ENCODE results near the gene LEF1.
"Not testable (repeated sequence)": the region's sequence is repeated elsewhere in the genome, so short reads cannot be mapped to it uniquely, and the experiment has no call there.

LEF1 gene

DNA sequence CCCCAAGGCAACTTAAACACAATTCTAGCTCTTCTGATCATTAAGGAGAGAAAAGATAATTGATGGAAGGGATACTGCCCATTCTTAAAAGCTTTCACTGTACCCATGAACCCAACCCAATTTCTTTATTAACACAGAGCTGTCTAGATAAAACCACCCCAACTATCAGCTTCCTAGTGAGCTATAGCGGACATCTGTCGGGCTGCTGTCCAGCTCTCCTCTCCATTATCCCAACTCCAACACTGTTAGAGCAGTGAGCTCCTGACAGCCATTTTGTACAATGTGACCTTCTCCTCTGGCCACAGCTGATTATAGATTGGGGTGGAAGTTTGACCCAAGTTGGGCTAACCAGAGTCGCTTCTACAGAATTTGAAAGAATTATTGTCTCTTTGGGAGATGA is 112.9 kb downstream of the LEF1 start:
- no peak for DNase-seq

DNA sequence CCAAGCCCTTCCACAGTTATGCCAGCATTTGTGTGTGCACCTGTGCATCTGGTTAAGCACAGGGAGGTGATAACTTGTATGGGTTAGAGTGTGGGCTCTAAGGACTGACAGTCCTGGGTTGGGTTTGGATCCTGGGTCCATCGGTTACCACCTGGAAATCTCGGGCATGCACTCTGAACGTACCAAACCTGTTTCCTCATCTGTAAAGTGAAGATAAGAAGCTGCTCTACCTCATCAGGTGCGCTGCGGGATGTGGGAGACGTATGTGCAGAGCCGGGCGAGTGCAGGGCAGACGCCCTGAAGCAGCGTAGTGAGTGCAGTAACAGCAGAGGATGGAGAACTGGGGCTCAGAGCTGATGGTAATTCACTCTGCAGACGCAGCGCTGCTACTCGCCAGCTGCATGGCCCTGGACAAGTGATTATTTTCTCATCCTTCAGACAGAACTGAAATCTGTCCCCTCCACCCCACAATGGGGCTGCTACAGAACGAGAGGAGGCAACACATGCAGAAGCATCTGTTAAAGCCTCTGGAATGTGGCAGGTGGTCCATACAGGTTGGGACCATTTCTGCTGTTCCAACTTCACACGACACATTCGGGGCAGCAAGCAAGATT is 114.6 kb downstream of the LEF1 start:
- no peak for DNase-seq

DNA sequence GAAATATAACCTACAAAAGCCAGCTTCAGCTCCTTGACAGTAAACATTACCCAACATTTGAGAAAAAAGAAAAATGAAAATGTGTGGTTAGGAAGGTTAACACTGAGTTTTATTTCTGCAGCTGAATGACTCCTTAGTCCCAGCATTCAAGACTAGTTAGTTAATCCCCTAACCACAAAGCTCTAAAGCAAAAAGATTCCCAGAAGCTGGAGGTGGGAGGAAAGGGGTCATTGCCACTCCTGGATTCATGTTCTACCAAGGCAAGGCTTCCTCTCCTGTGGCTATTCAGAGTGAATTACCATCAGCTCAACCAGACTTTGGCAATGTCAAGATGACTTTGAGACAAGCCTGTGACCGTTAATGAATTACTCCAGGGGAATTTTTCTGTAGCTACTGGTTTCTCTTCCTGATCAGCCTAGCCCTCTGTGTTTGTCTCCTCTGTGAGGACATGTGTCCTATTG is 115.5 kb downstream of the LEF1 start:
- DNase-seq: no peak

DNA sequence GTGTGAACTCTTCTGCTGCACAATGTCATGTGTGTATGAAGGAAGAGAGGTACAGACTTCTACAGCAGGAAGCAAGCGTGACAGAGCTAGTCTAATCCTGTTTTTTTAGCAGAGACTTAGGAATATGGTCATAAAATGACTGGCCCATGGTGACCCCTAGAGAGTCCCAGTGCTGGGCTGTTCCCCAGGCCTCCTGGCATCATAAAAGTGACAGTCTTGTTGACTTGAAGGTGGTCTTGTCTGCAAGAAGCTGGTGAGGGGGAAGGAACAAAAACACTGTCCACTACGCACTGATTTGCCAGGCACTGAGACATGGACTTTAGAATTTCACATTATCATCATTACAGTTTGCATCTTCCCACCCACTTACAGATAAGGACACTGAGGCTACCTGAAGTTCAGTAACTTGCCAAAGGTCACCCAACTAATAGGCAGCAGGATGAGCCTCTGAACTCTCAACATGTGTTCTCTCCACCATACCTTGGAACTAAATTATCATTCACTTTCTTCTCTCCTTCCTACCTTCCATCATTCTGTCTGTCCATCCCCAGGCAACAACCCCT is 116.1 kb downstream of the LEF1 start:
- DNase-seq: no peak

DNA sequence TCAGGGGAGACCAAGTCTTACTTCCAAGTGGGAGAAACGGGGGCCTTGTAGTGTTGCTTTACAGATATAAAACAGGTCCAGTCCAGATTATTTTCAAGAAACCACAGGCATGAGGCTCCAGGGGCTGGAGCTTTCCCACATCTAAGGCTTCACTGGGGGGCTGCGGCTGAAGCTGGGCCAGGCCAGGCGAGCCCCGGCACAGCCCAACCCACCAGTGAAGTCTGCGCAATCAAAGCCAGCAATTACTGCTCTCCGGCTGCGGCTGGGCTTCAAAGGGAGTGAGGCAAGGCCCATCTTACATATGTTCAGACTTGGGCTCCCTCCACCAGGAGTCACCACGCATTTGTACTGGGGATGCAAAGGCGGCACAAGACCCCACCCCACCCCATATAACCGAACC is 117.4 kb downstream of the LEF1 start:
- DNase-seq: no peak

DNA sequence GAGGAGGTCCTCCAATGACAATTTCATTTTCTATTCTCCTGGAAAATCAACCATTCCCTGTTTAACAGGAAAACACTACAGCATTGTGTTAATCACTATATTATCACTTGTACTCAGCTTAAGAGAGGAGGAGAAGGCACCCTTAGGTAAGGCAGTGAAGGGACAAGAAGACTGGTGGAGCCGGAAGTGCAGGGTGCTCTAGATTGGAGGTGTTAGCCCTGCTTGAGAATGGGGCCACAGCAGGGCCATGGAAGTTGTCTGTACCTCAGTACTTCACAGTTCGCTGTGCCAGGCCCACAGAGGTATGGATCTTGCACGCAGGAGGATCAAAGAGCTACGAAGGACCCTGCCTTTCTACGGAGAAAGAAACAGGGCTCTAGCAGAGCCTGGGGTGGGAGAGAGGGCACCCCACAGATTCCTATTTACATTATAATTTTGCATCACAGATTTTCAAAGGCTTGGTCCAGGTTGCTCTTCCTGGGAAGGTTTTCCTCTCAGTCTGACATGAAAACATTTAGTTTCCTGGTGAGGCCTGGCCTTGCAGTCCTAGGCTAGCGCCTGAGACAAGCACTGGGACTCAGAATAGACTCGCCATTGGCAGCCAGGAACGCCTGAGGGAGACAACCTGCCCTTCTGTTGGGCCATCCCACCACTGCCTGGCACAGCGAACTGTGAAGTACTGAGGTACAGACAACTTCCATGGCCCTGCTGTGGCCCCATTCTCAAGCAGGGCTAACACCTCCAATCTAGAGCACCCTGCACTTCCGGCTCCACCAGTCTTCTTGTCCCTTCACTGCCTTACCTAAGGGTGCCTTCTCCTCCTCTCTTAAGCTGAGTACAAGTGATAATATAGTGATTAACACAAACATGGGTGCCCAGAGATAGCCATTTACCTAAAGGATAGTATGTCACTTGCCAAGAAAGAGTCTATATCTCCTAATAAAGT is 118.3 kb downstream of the LEF1 start:
- DNase-seq: not testable (repeated sequence)

DNA sequence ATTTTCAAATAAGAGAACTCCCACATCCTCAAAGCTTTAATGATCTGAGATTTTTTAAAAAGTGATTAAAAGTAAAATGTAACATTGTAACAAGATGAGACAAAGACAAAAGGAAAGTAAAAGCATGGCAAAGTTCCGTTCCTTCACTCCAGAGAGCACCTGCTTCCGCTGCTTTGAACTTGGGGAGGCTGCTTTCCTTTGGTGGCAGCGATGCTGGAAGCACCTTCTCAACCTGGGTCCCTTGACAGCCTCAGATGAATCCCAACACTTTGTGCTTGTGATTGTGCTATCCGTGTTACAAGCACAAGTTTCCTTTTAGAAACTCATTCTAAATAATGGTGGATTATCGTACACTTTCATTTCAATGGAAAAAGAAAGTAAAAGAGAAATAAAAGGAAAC is 119.3 kb downstream of the LEF1 start:
- no peak for DNase-seq

DNA sequence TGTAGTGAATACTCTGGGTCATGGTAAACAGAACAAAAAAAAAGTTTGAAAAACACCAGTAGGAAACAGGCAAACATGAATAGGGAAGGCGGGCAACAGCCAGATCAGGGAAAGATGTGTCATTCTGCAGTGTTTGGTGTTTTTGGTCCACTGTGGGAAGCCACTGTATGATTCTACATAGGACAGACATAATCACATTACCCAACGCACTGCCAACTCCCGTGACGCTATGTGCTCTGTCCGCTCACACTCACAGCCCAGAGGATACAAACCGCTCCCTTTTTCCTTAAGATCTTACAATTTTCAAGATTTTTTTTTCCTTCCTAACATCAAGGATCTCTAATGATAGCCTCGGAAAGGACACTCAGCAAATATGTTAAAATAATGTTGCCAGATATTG is 119.7 kb downstream of the LEF1 start:
- no peak for DNase-seq

DNA sequence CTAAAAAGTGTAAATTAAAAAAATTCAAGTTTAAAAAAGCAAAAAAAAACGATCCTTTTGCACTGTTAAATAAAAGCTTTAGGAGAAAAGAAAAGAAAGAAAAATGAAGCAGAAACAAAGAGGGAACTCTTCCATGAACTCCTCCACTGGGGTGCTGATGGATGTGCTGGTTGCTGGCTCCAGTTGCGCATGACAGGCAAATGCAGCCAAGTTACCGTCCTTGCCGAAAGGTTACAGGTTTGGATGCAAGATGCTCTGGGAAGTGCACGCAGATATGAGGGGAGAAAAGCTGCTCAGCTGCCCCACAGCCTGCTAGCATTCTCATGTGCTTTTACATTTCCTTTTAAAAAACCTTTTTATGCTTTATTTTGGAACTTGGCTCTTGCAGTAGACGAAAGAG is 120.6 kb downstream of the LEF1 start:
- no peak for DNase-seq

DNA sequence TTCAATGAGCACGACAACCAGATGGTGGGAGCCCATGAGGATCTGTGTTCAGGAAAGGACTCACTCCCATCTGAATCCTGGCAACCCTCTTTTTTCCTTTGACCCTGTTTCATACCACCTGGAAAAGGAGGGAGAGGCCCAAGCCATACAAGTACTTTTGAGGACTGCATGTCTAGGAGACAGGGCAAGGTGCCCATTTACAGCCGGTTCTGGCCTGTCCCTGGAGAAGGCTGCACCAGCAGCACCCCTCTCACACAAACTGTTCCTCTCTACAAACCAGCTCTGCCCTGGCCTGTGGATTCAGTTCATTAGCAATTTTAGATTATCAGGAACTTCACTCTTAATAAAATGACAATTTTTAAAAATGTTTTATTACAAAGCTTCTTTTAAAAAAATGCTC is 121.5 kb downstream of the LEF1 start:
- DNase-seq: no peak

DNA sequence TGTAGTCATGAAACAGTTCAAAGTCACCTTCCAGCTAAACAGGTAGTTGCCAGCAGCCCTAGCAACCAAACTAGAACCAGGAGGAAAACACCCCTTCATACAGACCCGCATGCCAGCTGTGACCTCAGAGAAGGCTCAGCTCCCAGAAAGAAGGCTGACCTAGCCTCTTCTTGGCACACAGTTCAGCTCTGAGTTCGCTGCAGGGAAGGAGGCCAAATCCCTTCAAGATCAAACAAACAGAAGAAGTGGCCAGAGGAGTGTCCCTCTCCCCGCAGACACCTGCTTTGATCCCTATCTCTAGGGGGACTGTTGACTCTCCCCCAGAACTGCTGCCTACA is 123.1 kb downstream of the LEF1 start:
- no peak for DNase-seq

DNA sequence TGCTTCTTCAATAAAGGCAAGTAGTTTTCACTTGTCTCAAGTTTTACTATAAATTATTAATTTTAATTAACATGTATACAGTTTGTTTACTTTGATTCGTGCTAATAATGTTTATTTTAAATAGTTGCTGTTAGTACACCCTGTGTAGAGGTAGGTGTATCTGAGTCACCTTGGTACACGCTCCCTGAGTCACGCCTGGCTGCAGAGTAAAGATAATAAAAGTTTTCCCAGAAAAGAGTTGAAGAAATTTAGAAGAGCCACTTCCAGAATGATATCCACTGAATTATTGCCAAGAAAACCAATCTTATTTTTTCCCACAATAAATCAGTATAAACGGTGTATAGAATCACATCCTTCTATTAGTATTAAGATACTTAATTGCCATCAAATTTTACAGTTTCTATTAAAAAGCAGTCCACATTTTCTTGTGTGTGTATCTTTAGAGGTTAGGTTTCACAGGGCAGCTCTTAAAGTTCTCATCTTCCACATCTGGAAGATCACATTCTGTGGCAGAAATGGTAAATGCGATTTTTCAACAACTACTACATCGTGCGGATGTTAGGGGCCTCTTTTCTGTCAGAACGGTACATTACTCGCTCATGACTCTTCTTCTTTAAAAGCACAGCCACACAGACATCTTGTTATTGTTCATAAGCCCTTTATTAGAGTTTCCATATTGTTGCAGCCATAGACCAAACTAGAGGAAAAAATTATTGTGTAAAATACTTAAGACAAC is 123.6 kb downstream of the LEF1 start:
- DNase-seq: no peak

DNA sequence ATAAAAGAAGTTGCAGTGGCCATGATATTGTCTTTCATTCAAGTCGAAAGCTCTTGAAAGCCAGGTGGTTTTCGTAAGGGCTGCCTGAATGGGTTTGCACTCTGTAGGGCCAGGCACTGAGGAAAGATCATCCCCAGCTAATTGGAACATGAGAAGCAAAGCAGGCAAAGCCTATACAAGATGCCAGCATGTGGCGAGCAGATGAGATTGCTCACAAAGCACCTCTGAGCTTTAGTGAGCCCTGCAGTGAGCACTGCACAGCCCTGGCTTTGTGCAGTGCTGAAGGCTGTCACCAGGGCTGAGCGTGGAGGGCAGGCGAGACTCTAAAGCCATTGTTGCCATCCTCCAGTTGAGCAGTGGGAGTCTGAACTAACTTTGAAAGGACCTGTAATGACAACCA is 125.2 kb downstream of the LEF1 start:
- DNase-seq: no peak

DNA sequence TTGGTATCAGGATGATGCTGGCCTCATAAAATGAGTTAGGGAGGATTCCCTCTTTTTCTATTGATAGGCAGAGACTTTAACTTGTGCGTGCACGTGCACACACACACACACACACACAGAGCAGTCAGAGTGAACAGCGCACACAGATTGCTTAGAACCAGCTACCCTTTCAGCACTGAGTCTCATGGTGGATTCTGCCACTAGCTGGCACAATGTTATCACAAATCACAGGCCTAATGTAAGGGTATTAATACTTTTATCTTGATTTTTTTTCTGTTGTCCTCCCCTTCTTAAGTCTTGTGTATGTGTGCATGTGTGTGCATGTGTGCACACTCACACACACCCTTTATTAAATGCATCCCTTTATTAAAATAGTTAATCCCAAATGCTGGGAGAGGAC is 125.8 kb downstream of the LEF1 start:
- DNase-seq: no peak

DNA sequence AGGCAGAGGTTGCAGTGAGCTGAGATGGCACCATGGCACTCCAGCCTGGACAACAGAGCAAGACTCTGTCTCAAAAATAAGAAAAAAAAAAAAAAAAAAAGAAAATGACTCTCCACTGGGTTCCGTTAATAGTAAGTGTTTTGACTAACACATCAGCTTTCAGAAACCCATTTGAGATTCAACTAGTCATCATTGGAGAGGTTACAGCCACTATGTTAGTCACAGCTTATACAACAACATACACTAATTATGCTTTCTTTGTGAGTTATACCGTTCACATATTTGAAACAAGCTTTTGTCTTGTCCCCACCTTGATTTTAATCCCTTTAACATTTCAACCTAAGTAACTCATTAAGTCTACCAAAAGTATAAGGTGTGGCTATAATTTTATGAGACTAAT is 130.8 kb downstream of the LEF1 start:
- DNase-seq: no peak

DNA sequence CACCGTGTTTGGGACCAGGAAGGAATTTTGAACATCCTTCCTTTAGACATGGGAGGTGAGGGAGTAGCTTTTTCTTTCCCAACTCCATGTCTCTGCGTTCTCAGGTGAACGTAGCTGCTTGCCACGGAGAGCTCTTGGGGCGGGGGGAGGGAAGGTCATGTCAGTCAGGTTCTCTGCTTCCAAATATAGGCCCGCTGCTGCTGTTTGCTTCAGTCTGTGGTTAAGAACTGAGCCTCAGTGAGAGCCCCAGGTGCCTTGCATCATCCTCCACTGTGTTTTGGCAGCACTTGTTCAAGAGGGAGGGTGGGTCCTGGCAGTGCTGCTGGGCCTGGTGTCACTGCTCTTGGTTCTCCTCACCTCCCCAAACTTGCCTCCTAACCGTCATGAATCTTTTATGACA is 132.5 kb downstream of the LEF1 start:
- no peak for DNase-seq

DNA sequence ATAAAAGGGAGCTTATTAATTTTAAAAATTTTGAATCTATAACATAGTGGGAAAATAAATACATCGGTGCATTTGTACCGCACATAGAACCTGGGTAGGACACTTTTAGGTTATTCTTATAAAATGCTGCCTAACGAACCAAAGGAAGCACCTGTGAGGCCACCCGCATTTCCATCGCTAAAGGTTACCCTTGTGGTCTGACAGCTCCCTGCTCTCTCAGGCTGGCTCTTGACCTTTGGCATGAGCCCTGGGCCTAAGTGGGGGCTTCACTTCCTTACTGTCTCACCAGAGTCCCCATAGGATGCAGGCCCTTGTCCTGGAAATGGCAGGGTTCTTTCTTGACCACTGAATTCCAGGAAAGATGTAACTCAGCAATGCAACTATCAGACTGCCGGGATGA is 133.0 kb downstream of the LEF1 start:
- DNase-seq: no peak

DNA sequence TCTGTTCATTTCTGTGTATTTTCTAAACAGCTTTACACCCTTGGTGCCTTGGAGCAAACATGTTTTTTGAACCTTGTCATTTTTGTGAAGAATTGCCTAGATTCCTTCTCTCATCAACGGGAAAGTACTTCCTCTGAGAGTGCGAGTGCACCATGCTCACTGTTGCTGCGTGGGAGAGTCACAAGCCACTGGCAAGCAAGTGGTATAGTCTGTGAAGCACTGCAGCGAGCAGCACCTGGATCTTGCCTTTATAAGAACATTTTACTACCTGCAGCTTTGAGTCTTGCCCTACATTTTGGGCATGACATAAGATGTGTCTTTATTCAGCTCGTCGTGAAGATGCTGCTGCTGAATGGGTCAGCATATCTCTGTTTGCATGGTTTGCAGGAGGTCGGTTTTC is 134.2 kb downstream of the LEF1 start:
- no peak for DNase-seq

DNA sequence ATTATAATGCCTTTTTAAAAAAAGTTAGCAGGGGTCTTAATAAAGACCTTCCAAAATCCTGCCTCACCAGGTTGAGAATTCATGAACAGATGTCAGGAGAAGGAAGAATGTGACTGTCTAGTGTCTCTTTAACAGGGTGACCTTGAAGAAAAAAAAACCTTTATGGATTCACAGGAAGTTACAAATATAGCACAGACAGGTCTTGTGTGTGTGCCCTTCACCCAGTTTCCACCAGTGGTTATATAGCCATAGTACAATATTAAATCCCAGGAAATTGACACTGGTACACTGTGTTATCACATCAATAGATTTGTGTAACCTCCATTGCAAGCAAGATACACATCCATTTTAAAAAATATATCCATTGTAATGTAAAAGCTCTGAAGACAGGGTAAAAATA is 135.4 kb downstream of the LEF1 start:
- DNase-seq: no peak

DNA sequence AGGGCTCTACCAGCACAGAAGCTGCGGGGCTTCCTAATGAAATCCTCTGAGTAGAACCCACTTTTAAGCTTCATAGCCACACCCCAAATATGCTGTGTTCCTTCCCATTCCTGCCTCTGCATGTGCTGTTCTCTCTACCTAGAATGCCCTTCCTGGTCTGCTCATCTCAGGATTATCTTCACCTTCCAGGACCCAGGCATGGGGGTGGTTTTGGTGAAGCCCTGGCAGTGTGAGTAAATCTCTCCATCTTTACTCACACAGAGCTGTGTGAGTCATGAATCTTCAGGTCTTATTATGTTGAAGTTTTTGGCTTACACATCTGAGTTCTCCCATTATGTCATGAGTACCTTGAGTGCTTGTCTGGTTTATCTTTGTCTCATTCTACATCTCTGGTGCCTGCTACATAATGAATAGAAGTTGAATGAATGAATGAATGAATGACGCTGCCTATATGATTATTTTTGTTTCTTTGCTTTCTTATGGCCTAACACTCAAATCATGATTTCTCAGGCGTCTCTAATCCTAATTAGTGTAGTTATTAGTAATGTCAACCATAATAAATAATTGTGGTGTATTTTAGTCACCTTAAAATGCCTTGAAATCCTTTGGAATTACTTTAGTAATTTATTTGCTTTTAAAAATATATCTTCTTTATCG is 137.2 kb downstream of the LEF1 start:
- DNase-seq: peak; percentile 18

DNA sequence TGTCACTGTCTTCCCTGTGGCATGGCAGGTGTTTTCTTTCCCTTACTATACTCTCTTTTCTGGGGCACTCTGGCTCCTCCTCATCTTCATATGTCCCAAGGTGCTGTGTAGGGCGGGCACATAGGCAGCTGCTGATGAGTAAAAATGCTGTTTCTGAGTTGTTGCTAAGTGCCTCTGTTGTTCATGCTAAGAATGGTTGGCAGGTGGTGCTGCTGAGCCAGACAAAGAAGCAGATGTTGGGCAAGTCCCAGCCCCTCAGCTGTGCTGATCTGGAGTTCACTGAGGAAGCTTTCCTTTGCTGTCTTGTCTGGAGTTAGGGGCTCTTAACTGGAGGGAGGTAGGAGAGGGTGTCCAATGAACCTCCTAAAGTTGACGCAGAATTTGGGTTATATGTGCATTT is 138.4 kb downstream of the LEF1 start:
- DNase-seq: peak; percentile 49

DNA sequence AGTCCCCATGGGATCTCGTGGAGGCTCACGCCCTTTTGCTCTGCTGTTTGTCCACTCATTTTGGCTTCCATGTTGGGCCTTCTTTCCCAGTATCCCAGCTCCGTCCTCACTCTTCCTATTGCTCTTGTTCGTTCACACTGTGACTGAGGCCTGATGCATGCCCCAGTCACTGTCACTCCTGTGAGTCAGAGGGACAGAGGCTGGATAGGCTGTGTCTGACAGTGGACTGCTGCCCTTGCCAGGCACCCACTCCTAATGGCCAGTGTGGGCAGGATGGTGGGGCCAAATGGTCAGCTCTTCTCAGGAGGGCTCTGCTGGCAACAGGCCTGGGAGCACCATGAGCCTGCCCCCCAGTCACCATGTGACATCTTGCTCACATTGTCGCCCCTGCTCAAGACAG is 139.0 kb downstream of the LEF1 start:
- peak; percentile 14 for DNase-seq
